Stomach (tissue), 4 donors: ENCODE measurements around the gene SMTNL2.

Experiments
- CTCF ChIP-seq, 7 experiments: fragments of 450-650 bp in 4 of 7; fragments of 200-600 bp in 3 of 7; sonication (generic) in 3 of 7; IDR thresholded peaks; one replicate each; pipeline ENCODE4 v1.5.1; 2016 to 2019; ENCODE audit warnings: antibody characterized with exemption in 7 of 7, control low read depth in 2 of 7, mild to moderate bottlenecking in 1 of 7
- EP300 ChIP-seq: sonication (generic); formaldehyde crosslinking; IDR thresholded peaks from one replicate; pipeline ENCODE4 v1.6.1; 2017; ENCODE audit warnings: antibody characterized with exemption
- POLR2A ChIP-seq, 4 donors: fragments of 450-650 bp; IDR thresholded peaks; one replicate each; pipeline ENCODE4 v1.6.1; 2016; ENCODE audit warnings: antibody characterized with exemption in 4 of 4, control low read depth in 2 of 4, mild to moderate bottlenecking in 1 of 4, moderate library complexity in 1 of 4
- POLR2AphosphoS5 ChIP-seq, 3 donors: sonication (generic); formaldehyde crosslinking; IDR thresholded peaks; one replicate each; pipeline ENCODE4 v1.6.1; 2016; ENCODE audit warnings: antibody characterized with exemption in 3 of 3

- TF ChIP-seq CTCF (IDR thresholded peaks at IDR 0.05) (no peak), POLR2AphosphoS5 (IDR thresholded peaks at IDR 0.05) (no peak), POLR2A (IDR thresholded peaks at IDR 0.05) (no peak), EP300 (no peak)
Measured at GRCh38 chr17:4550534-4551039, 33.7 kb upstream of the SMTNL2 start.
